Liver (tissue), 9 donors: ENCODE results near the gene RAB3GAP1. TPM values are rescaled to one million over a fixed set of nuclear protein-coding genes. Genes with fewer than 3 reads are reported as not detected.

Experiments used
- DNase-seq: peaks from one replicate; pipeline ENCODE4 v3.0.0-alpha.2; 2017; ENCODE audit warnings: low spot score
- H3K27ac ChIP-seq, 2 donors: one replicate each; pipeline ENCODE4 v1.7.0; 2013; ENCODE audit warnings: inconsistent platforms in 2 of 2, low read length in 2 of 2, control low read depth in 1 of 2, low read depth in 1 of 2, mild to moderate bottlenecking in 1 of 2
- H3K27me3 ChIP-seq, 4 donors: one replicate each; pipeline versions ENCODE4 v1.6.1 to v1.7.0; 2013; ENCODE audit warnings: low read length in 3 of 4, inconsistent platforms in 1 of 4, mild to moderate bottlenecking in 1 of 4, moderate library complexity in 1 of 4; ENCODE audit not compliant: control insufficient read depth in 4 of 4, insufficient read depth in 4 of 4
- H3K36me3 ChIP-seq, 4 donors: one replicate each; pipeline versions ENCODE4 v1.6.1 to v1.7.0; 2013; ENCODE audit warnings: low read length in 3 of 4, mild to moderate bottlenecking in 3 of 4, low read depth in 1 of 4, moderate library complexity in 1 of 4; ENCODE audit not compliant: control insufficient read depth in 4 of 4, insufficient read depth in 3 of 4
- H3K4me1 ChIP-seq, 4 donors: one replicate each; pipeline versions ENCODE4 v1.6.1 to v1.7.0; 2013; ENCODE audit warnings: low read length in 3 of 4, mild to moderate bottlenecking in 3 of 4, moderate library complexity in 1 of 4; ENCODE audit not compliant: control insufficient read depth in 4 of 4, insufficient read depth in 4 of 4
- H3K4me3 ChIP-seq, 3 donors: one replicate each; pipeline versions ENCODE4 v1.6.1 to v1.7.0; 2013; ENCODE audit warnings: low read length in 3 of 3, control low read depth in 1 of 3, low read depth in 1 of 3, mild to moderate bottlenecking in 1 of 3
- H3K9ac ChIP-seq, 2 donors: one replicate each; pipeline ENCODE4 v1.7.0; 2013; ENCODE audit warnings: low read length in 2 of 2, mild to moderate bottlenecking in 2 of 2, moderate library complexity in 2 of 2, control low read depth in 1 of 2, low read depth in 1 of 2
- H3K9me3 ChIP-seq, 4 donors: one replicate each; pipeline versions ENCODE4 v1.6.1 to v1.7.0; 2013; ENCODE audit warnings: low read length in 3 of 4; ENCODE audit not compliant: control insufficient read depth in 4 of 4
- ATF3 ChIP-seq: IDR thresholded peaks from 2 replicates; pipeline ENCODE4 v1.6.1; 2016; ENCODE audit warnings: antibody characterized with exemption
- CTCF ChIP-seq: fragments of 150-350 bp; IDR thresholded peaks from 2 replicates; pipeline ENCODE4 v1.5.1; 2017; ENCODE audit warnings: improper control_type of control experiment, low read depth, low read length; ENCODE audit not compliant: missing input control
- EGR1 ChIP-seq, 2 donors: IDR thresholded peaks; 2 replicates each; pipeline ENCODE4 v1.6.1; 2016 to 2018; ENCODE audit warnings: antibody characterized with exemption in 2 of 2, low read depth in 2 of 2
- FOXA1 ChIP-seq: IDR thresholded peaks from 2 replicates; pipeline ENCODE4 v1.6.1; 2016; ENCODE audit warnings: antibody characterized with exemption
- FOXA2 ChIP-seq: IDR thresholded peaks from 2 replicates; pipeline ENCODE4 v1.6.1; 2016; ENCODE audit warnings: antibody characterized with exemption
- GABPA ChIP-seq, 2 donors: IDR thresholded peaks in 1 of 2; conservative IDR thresholded peaks in 1 of 2; 2 replicates each; pipeline ENCODE4 v1.6.1; 2016; ENCODE audit warnings: antibody characterized with exemption in 2 of 2, mild to moderate bottlenecking in 1 of 2, moderate library complexity in 1 of 2
- HNF4A ChIP-seq, 2 donors: conservative IDR thresholded peaks; 2 replicates each; pipeline ENCODE4 v1.6.1; 2016; ENCODE audit warnings: antibody characterized with exemption in 2 of 2, mild to moderate bottlenecking in 2 of 2
- HNF4G ChIP-seq: IDR thresholded peaks from 2 replicates; pipeline ENCODE4 v1.6.1; 2016; ENCODE audit warnings: antibody characterized with exemption
- JUND ChIP-seq, 2 donors: IDR thresholded peaks; 2 replicates each; pipeline ENCODE4 v1.6.1; 2016; ENCODE audit warnings: antibody characterized with exemption in 2 of 2
- NR2F2 ChIP-seq: IDR thresholded peaks from 2 replicates; pipeline ENCODE4 v1.6.1; 2016; ENCODE audit warnings: antibody characterized with exemption
- RAD21 ChIP-seq, 2 donors: IDR thresholded peaks; 2 replicates each; pipeline ENCODE4 v1.6.1; 2016; ENCODE audit warnings: antibody characterized with exemption in 2 of 2, mild to moderate bottlenecking in 2 of 2
- RXRA ChIP-seq, 2 donors: IDR thresholded peaks; 2 replicates each; pipeline ENCODE4 v1.6.1; 2017 to 2018; ENCODE audit warnings: antibody characterized with exemption in 2 of 2, mild to moderate bottlenecking in 1 of 2
- SP1 ChIP-seq: IDR thresholded peaks from 2 replicates; pipeline ENCODE4 v1.6.1; 2018; ENCODE audit warnings: antibody characterized with exemption, mild to moderate bottlenecking
- TAF1 ChIP-seq: conservative IDR thresholded peaks from 2 replicates; pipeline ENCODE4 v1.6.1; 2016; ENCODE audit warnings: antibody characterized with exemption, mild to moderate bottlenecking
- YY1 ChIP-seq: IDR thresholded peaks from 2 replicates; pipeline ENCODE4 v1.6.1; 2016; ENCODE audit warnings: antibody characterized with exemption, mild to moderate bottlenecking
- WGBS: extraction: QIAGEN DNeasy Blood & Tissue Kit; methylation state at CpG from one replicate; pipeline ENCODE4 v1.1.7; 2013; 5-methylcytosine and 5-hydroxymethylcytosine counted together
- polyA plus RNA-seq, 2 donors: library from polyadenylated mRNA; stranded (reverse) in 1 of 2; unstranded in 1 of 2; fragments of 200-250 nt in 1 of 2; fragments of >200 nt in 1 of 2; fragmentation: Nextera tagmentation in 1 of 2; extraction: Ambion mirVana in 1 of 2; gene quantifications; one replicate each; pipeline versions ENCODE4 v1.2.1 to v1.2.3, GENCODE V29; 2013 to 2015
- total RNA-seq, 2 donors: library from RNA; depleted of rRNA; stranded (reverse); fragments of >200 nt; gene quantifications; one replicate each; pipeline ENCODE4 v1.2.3, GENCODE V29; 2014
- TF ChIP-seq, protein P1 (sequence below): IDR thresholded peaks from 2 replicates; pipeline ENCODE4 v1.6.1; 2016; ENCODE audit warnings: antibody characterized with exemption
- TF ChIP-seq, protein P2 (sequence below): IDR thresholded peaks from 2 replicates; pipeline ENCODE4 v1.6.1; 2016; ENCODE audit warnings: antibody characterized with exemption, mild to moderate bottlenecking
- TF ChIP-seq, protein P3 (sequence below): IDR thresholded peaks from 2 replicates; pipeline ENCODE4 v1.6.1; 2016; ENCODE audit warnings: antibody characterized with exemption
- donor health status: healthy.
- donor health status: healthy.
- donor health status: healthy.
- donor health status: healthy.
- donor health status: healthy.

Gene RAB3GAP1
- total and polyA plus RNA-seq, 4 donors, result 8.8 to 30.0 (median 15.1) TPM

GRCh38 chr2:135203944-135204343 lies 151.9 kb downstream of the RAB3GAP1 start:
- H3K36me3 ChIP-seq, result no peaks in the 10 kb centered on the region
- H3K27me3 ChIP-seq, result no peaks in the 10 kb centered on the region
- WGBS, result 48% methylated on average over 3 of the region's 3 CpGs
- no peak overlapping the region for H3K9ac ChIP-seq
- peaks cover 3 to 16% (median 14%) of the 10 kb centered on the region in 4 donors for H3K4me1 ChIP-seq
- DNase-seq, result no peak
- H3K27ac ChIP-seq, result no peak overlapping the region
- no peaks in the 10 kb centered on the region for H3K9me3 ChIP-seq
- no peak overlapping the region for H3K4me3 ChIP-seq
- TF ChIP-seq ATF3 (no peak), SP1 (peak; percentile 84), HNF4G (peak; percentile 77), HNF4A (conservative IDR thresholded peaks at IDR 0.05) (peak; percentile 84 to 93), YY1 (peak; percentile 40), RAD21 (IDR thresholded peaks at IDR 0.05) (peak in 1 of 2 donors; percentile 47), FOXA2 (no peak), RXRA (IDR thresholded peaks at IDR 0.05) (peak; percentile 71 to 89), JUND (IDR thresholded peaks at IDR 0.05) (peak in 1 of 2 donors; percentile 29), FOXA1 (no peak), CTCF (no peak), TAF1 (peak; percentile 49), GABPA (IDR thresholded peaks at IDR 0.05 in 1 of 2, conservative IDR thresholded peaks at IDR 0.05 in 1 of 2) (no peak), NR2F2 (no peak), EGR1 (IDR thresholded peaks at IDR 0.05; ENCODE audit: low read depth in 2 of 2) (no peak)
- TF ChIP-seq, protein P1, sequence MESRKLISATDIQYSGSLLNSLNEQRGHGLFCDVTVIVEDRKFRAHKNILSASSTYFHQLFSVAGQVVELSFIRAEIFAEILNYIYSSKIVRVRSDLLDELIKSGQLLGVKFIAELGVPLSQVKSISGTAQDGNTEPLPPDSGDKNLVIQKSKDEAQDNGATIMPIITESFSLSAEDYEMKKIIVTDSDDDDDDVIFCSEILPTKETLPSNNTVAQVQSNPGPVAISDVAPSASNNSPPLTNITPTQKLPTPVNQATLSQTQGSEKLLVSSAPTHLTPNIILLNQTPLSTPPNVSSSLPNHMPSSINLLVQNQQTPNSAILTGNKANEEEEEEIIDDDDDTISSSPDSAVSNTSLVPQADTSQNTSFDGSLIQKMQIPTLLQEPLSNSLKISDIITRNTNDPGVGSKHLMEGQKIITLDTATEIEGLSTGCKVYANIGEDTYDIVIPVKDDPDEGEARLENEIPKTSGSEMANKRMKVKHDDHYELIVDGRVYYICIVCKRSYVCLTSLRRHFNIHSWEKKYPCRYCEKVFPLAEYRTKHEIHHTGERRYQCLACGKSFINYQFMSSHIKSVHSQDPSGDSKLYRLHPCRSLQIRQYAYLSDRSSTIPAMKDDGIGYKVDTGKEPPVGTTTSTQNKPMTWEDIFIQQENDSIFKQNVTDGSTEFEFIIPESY, result no peak
- TF ChIP-seq, protein P2, sequence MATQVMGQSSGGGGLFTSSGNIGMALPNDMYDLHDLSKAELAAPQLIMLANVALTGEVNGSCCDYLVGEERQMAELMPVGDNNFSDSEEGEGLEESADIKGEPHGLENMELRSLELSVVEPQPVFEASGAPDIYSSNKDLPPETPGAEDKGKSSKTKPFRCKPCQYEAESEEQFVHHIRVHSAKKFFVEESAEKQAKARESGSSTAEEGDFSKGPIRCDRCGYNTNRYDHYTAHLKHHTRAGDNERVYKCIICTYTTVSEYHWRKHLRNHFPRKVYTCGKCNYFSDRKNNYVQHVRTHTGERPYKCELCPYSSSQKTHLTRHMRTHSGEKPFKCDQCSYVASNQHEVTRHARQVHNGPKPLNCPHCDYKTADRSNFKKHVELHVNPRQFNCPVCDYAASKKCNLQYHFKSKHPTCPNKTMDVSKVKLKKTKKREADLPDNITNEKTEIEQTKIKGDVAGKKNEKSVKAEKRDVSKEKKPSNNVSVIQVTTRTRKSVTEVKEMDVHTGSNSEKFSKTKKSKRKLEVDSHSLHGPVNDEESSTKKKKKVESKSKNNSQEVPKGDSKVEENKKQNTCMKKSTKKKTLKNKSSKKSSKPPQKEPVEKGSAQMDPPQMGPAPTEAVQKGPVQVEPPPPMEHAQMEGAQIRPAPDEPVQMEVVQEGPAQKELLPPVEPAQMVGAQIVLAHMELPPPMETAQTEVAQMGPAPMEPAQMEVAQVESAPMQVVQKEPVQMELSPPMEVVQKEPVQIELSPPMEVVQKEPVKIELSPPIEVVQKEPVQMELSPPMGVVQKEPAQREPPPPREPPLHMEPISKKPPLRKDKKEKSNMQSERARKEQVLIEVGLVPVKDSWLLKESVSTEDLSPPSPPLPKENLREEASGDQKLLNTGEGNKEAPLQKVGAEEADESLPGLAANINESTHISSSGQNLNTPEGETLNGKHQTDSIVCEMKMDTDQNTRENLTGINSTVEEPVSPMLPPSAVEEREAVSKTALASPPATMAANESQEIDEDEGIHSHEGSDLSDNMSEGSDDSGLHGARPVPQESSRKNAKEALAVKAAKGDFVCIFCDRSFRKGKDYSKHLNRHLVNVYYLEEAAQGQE, result no peak
- TF ChIP-seq, protein P3, sequence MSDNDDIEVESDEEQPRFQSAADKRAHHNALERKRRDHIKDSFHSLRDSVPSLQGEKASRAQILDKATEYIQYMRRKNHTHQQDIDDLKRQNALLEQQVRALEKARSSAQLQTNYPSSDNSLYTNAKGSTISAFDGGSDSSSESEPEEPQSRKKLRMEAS, result peak; percentile 12
